ENCODE measurements around the gene PDE4C.

Gene PDE4C

GRCh38 chr19:18234194-18234593 is 8.0 kb upstream of the PDE4C start:
- no peak overlapping the region for H3K4me3 ChIP-seq (ENCODE audit: low read length)
- DNase-seq (ENCODE audit: low read depth), result no peak
- TF ChIP-seq CTCF (IDR thresholded peaks at IDR 0.05; ENCODE audit: insufficient read depth, low read depth, low read length, missing control alignments), result no peak

GRCh38 chr19:18233224-18233825 is 7.1 kb upstream of the PDE4C start:
- H3K4me3 ChIP-seq (ENCODE audit: low read length), result no peak overlapping the region
- TF ChIP-seq CTCF (IDR thresholded peaks at IDR 0.05; ENCODE audit: insufficient read depth, low read depth, low read length, missing control alignments), result no peak
- peak; percentile 63 for DNase-seq (ENCODE audit: low read depth)

- no peak for TF ChIP-seq CTCF (IDR thresholded peaks at IDR 0.05; ENCODE audit: insufficient read depth, low read depth, low read length, missing control alignments)
- peak; percentile 33 for DNase-seq (ENCODE audit: low read depth)
- H3K4me3 ChIP-seq (ENCODE audit: low read length), result no peak overlapping the region
These were observed 6.4 kb upstream of the PDE4C start for GRCh38 chr19:18232540-18233223.

GRCh38 chr19:18231775-18232174 is 5.5 kb upstream of the PDE4C start:
- no peak for DNase-seq (ENCODE audit: low read depth)
- TF ChIP-seq CTCF (IDR thresholded peaks at IDR 0.05; ENCODE audit: insufficient read depth, low read depth, low read length, missing control alignments), result no peak
- no peak overlapping the region for H3K4me3 ChIP-seq (ENCODE audit: low read length)

- no peak for TF ChIP-seq CTCF (IDR thresholded peaks at IDR 0.05; ENCODE audit: insufficient read depth, low read depth, low read length, missing control alignments)
- DNase-seq (ENCODE audit: low read depth), result no peak
- no peak overlapping the region for H3K4me3 ChIP-seq (ENCODE audit: low read length)
These were observed 4.9 kb upstream of the PDE4C start for GRCh38 chr19:18230941-18231734.

- no peak for TF ChIP-seq CTCF (IDR thresholded peaks at IDR 0.05; ENCODE audit: insufficient read depth, low read depth, low read length, missing control alignments)
- no peak overlapping the region for H3K4me3 ChIP-seq (ENCODE audit: low read length)
These were observed 3.7 kb upstream of the PDE4C start for GRCh38 chr19:18229915-18230314.

More at GRCh38 chr19:18229915-18230314, 3.7 kb upstream of the PDE4C start:
- DNase-seq (ENCODE audit: low read depth), result no peak
